Astrocyte of the cerebellum (primary cell): ENCODE data around the gene GEMIN5.
"Not testable (repeated sequence)": the region's sequence is repeated elsewhere in the genome, so short reads cannot be mapped to it uniquely, and the experiment has no call there.

Source experiments
- DNase-seq: peaks from one replicate; pipeline ENCODE4 v3.0.0-alpha.2; 2011; ENCODE audit warnings: low read depth
- H3K4me3 ChIP-seq: 2 replicates; pipeline ENCODE4 v1.5.1; 2011; ENCODE audit warnings: mild to moderate bottlenecking, low read depth, low read length, moderate library complexity
- CTCF ChIP-seq: IDR thresholded peaks from 2 replicates; pipeline ENCODE4 v1.5.1; 2012; ENCODE audit warnings: low read length, low read depth, moderate library complexity, mild to moderate bottlenecking; ENCODE audit errors: missing control alignments
- in situ Hi-C: cut with HindIII; loops from 2 replicates; pipeline ENCODE4 v1.10.0; 2017; ENCODE audit warnings: low sequenced_read_pairs

Gene GEMIN5

GRCh38 chr5:154937718-154938466, at the start of gene GEMIN5:
GEMIN5 (minus strand) TSS chr5:154938211; CDS start chr5:154938133, 78 bp downstream.
- DNase-seq, result peak; percentile 59
- in situ Hi-C loops, result no loop called here
- H3K4me3 ChIP-seq, result peak within 1 kb of the TSS; percentile 91
- no peak for TF ChIP-seq CTCF

- no peak for DNase-seq
- no peak for TF ChIP-seq CTCF
- H3K4me3 ChIP-seq, result no peak overlapping the region
- in situ Hi-C loops, result no loop called here
These were observed 48.1 kb upstream of the GEMIN5 start for GRCh38 chr5:154986151-154986550.

GRCh38 chr5:154984946-154985516, 47.0 kb upstream of the GEMIN5 start:
- H3K4me3 ChIP-seq, result no peak overlapping the region
- no peak for DNase-seq
- in situ Hi-C loops, result no loop called here
- no peak for TF ChIP-seq CTCF

GRCh38 chr5:154978294-154978693, 40.3 kb upstream of the GEMIN5 start:
- DNase-seq, in situ Hi-C loops, H3K4me3 ChIP-seq: not testable (repeated sequence)

- no peak overlapping the region for H3K4me3 ChIP-seq
- in situ Hi-C loops, result no loop called here
- DNase-seq, result no peak
- TF ChIP-seq CTCF, result no peak
These were observed 39.4 kb upstream of the GEMIN5 start for GRCh38 chr5:154977409-154977808.

- H3K4me3 ChIP-seq, DNase-seq, in situ Hi-C loops: not testable (repeated sequence)
These were observed 38.1 kb upstream of the GEMIN5 start for GRCh38 chr5:154976082-154976481.

- TF ChIP-seq CTCF, result peak; percentile 70
- H3K4me3 ChIP-seq, result no peak overlapping the region
- DNase-seq, result no peak
- in situ Hi-C loops, result no loop called here
These were observed 34.6 kb upstream of the GEMIN5 start for GRCh38 chr5:154972476-154973080.
